GM18858 (cell line): ENCODE results near the gene TPD52L1.

Source experiments
- ATAC-seq: cut with Tn5 transposase; IDR thresholded peaks from one replicate; pipeline ENCODE4 v1.9.1; 2021; ENCODE audit not compliant: unreplicated experiment

TPD52L1 gene

DNA sequence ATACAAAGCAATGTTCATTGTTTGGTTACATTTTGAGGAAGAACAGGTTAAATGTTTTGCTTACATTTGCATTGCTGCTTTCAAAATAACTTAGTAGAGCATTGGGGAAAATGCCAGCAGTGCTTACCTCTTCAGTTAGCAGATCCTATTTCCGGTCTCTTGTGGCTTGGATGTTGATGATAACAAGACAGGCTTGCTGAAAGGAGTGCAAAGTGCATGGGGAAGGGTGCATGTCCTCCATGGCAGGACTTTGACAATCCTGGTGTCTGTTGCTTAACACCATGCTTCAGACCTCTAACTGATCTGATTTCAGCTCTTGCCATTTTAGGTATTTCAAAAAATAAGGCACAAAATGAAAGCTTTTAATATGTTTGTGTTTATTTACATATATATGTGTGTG lies 21.1 kb downstream of the TPD52L1 start:
- no peak for ATAC-seq

DNA sequence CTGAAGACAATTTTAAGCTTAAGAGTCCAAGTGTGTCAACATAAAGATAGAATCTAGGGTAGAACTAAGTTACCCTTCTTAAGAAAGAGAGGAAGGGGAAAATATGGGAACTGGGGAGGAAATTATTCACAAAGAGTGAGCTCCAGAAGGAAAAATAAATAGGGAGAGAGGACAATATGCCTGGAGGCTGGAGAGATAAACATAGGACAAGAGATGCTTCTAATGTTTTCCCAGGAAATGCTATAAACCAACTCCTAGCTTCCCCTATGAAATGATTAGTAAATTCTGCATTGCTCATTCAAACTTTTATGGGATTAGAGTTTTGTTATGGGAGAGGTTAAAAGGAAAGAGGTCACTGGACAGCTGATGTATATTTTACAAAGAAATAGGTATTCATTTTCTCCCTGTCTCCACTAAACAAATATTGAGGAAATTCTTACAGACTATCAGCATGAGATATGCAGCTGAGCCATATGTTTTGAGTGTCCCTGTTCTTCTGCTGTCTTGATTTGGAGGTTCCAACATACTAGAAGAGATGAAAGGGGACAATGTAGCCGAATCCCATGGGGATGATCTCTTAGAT lies 22.0 kb downstream of the TPD52L1 start:
- no peak for ATAC-seq

DNA sequence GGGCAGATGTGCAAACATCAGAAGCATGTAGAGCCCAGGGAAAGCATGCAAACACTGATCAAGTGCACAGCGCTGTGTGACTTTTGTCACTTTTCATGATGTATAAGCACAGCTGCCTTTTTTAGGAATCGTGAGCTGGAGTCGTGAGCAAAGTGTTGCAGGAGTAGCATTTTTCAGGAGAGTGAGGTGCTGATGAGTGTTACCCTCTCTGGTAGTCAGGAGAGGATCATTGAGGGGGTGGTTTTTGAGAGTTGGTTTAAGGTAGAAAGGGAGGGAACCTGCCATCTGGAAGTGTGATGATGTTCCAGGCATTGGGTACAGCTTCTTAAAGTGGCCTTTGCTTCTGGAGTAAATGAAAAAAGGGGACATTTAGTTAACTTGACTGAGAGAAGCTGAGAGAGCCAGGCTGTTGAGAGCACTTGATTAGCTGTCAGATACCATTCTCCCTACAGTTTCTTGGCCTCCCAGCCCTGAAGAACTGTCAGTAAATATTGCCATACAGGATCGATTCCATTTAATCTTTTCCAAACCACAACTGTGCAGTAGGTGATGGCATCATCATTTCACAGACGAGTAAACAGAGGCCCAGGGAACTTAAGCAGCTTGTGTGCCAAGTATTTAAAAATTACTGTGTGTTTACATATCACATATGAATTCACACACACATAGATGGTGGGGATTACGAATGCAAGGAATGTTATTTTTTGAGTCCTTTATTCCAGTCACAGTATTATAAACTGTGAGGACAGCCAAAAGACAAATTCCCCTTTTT lies 28.9 kb downstream of the TPD52L1 start:
- no peak for ATAC-seq

DNA sequence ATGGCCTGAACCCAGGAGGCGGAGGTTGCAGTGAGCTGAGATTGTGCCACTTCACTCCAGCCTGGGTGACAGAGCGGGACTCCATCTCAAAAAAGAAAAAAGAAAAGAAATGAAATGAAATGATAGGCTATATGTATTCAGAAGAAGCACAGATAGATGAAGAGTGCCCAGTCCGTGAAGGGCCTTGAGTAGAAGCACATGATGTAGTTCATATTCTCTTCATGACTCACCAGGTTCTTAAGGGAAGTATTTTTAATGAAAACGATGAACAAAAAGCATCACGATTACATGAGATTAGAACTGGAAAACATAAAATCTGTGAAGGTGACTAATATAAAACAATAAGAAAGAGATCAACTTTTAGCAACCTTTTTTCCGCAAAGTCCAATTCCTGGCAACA lies 29.8 kb downstream of the TPD52L1 start:
- no peak for ATAC-seq

- ATAC-seq, result no peak
Measured at GRCh38 chr6:125188037-125188436, 34.5 kb downstream of the TPD52L1 start.

GRCh38 chr6:125188594-125189203 lies 35.1 kb downstream of the TPD52L1 start:
- ATAC-seq, result no peak

DNA sequence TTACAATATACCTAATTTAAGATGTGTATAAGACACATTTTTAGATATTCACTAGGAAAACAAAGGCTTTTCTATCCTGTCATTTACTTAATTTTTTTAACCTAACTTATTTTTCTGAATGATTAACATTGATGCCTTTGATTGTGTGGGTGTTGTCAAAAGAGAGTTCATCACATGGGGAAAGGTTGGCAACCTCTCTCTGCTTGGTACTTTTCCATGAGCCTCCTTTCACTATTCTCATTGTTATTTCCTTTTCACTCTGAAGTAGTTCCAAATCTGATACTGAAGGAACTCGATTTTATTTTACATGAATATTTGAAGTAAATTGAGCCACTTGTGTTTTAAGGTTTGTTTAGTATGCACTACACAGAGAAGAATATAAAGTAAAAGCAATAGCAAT lies 35.9 kb downstream of the TPD52L1 start:
- ATAC-seq, result no peak

- ATAC-seq, result no peak
Measured at GRCh38 chr6:125190667-125191066, 37.1 kb downstream of the TPD52L1 start.

GRCh38 chr6:125191916-125192609 lies 38.5 kb downstream of the TPD52L1 start:
- ATAC-seq, result peak; percentile 98

DNA sequence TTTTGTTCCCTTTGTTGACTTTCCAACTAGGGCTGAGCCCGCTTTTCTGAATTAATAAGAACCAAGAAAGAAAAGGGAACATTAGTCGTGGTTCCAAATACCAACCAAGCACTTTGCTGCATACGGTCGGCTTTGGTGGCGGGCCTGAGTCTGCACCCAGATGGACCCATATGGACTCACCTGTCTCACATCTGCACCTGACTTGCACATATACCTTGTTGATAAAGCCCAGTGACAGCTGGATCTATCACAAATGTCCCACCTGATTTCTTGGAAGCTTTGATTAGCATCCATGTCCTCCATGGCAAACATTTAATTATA lies 39.0 kb downstream of the TPD52L1 start:
- no peak for ATAC-seq

DNA sequence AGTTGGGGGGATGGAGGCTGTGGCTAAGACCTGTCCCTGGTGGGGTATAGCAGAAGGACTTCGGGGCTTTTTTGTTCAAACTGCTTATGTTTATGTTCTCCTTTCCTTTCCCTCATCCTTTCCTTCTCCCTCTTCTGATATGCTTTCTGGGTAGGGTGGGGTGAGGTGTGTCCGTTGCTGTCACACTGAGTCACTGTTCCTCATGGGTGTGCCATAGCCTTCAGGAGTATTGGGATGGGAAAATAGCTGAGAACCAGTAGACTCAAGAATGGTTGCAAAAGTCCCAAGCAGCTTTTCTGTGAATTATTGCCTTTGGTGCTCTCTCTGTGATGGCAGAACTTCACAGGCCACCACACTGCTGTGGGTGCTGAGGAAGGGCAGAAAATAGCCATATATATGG lies 39.6 kb downstream of the TPD52L1 start:
- ATAC-seq, result no peak

- no peak for ATAC-seq
Measured at GRCh38 chr6:125194941-125195340, 41.4 kb downstream of the TPD52L1 start.

DNA sequence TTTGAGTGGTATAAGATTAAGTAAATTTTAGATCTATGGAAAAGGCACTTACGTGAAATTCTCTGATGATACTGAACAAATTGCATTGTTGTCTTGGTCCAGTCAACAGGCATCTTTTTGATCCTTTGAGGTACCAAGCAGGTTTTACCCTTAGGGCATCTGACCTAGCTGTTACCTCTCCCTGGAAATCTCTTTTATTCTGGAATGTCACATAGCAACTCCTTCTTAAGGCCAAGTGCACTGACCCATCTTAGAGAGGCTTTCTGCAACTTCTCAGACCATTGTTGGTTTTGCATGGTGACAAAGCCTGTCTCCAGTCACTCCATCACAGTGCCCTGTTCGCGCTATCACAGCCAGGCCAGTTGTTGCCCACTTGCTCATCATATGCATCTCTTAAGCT lies 42.0 kb downstream of the TPD52L1 start:
- no peak for ATAC-seq

GRCh38 chr6:125196613-125197012 lies 43.0 kb downstream of the TPD52L1 start:
- ATAC-seq, result no peak

GRCh38 chr6:125197795-125198269 lies 44.3 kb downstream of the TPD52L1 start:
- no peak for ATAC-seq

DNA sequence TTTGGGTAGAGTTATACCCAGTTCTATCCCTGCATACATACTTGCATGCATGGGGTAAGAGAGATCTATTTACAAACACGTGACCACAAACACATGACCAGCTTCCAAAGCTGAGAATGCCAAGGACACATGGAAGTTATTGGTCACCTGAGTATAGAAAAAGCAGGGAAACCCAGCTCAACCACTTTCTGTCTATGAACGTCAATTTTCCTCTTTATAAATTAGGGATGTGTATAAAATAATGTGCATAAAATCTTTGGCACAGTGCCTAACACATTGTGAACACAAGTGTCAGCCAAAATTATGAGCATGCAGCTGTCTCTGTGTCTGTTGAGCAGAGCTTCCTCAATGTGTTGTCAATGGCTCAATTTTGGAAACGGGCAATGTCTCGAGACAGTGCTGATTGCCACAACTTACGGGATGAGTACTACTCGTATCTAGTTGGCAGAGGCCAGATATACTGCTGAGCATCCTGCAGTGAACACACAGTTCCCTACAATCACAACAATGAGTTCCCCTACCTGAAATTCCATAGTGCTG lies 44.9 kb downstream of the TPD52L1 start:
- no peak for ATAC-seq

GRCh38 chr6:125200941-125201340 lies 47.4 kb downstream of the TPD52L1 start:
- no peak for ATAC-seq

- ATAC-seq, result no peak
Measured at GRCh38 chr6:125201961-125202729, 48.6 kb downstream of the TPD52L1 start.

- ATAC-seq, result no peak
Measured at GRCh38 chr6:125203395-125203794, 49.8 kb downstream of the TPD52L1 start.

- ATAC-seq, result no peak
Measured at GRCh38 chr6:125205931-125206330, 52.4 kb downstream of the TPD52L1 start.

- ATAC-seq, result no peak
Measured at GRCh38 chr6:125206389-125206788, 52.8 kb downstream of the TPD52L1 start.
